D341Med (cell line): Measurements from ENCODE around the gene SLC29A4.
"Not testable (repeated sequence)": the region's sequence is repeated elsewhere in the genome, so short reads cannot be mapped to it uniquely, and the experiment has no call there.

Experiments
- DNase-seq: peaks from one replicate; pipeline ENCODE4 v3.0.0; 2012; ENCODE audit warnings: low spot score

Gene SLC29A4

DNA sequence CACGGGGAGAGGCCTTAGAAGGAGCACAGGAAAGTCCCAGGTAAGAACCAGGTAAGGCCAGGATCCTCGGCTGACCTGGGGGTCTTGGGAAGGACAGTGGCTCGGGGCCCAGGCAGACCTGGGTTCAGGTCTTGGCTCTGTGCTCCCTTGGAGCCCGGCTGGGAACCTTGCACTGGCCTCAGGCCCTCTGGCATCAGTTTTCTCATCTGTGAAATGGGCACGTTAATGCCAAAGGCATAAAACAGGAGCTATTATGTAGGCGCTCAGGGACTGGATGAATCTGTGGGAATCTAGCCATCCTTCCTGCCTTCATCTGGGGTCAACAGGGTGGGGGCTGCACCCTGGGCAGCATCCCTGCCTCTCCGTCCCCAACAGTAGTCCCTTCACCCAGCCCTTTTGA lies 8.3 kb upstream of the SLC29A4 start:
- no peak for DNase-seq

GRCh38 chr7:5274985-5275431 lies 7.7 kb upstream of the SLC29A4 start:
- DNase-seq: peak; percentile 62

GRCh38 chr7:5275510-5275909 lies 7.2 kb upstream of the SLC29A4 start:
- not testable (repeated sequence) for DNase-seq

DNA sequence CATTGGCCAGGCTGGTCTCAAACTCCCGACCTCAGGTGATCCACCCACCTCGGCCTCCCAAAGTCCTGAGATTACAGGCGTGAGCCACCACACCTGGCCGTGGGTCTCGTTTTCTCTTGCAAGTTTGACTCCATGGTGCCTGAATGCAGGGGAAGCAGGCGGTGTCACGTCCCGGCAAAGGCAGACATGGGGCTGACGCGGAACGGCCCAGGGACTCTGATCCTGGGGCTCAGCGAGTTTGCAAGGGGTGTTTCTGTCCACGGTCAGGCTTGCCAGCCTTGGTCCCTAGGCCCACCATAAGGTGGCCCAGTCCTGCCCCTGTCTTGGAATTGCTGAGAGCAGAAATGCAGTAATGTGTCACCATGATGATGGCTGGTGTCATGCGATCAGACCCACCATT lies 6.6 kb upstream of the SLC29A4 start:
- peak; percentile 37 for DNase-seq

DNA sequence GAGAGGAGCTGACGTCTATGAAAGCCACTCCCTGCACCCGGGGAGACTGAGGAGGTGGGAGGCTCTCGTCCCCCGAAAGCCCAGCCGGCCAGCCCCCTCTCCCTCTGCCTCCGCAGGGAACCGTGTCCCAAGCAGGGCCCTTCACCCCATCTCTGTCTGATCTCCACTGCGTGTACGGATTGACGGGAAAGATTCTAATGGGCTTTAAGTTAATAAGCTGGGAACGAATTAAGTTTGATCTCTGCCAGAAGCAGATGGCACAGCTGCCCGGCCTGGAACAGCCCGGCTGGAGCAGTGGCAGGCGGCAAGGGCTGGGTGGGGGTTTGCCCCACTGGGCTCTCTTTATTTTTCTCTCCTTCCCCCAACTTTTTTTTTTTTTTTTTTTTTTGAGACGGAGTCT lies 6.1 kb upstream of the SLC29A4 start:
- peak; percentile 81 for DNase-seq

- DNase-seq: no peak
Measured at GRCh38 chr7:5278766-5279165, 4.0 kb upstream of the SLC29A4 start.

- DNase-seq: no peak
Measured at GRCh38 chr7:5279734-5280133, 3.0 kb upstream of the SLC29A4 start.

DNA sequence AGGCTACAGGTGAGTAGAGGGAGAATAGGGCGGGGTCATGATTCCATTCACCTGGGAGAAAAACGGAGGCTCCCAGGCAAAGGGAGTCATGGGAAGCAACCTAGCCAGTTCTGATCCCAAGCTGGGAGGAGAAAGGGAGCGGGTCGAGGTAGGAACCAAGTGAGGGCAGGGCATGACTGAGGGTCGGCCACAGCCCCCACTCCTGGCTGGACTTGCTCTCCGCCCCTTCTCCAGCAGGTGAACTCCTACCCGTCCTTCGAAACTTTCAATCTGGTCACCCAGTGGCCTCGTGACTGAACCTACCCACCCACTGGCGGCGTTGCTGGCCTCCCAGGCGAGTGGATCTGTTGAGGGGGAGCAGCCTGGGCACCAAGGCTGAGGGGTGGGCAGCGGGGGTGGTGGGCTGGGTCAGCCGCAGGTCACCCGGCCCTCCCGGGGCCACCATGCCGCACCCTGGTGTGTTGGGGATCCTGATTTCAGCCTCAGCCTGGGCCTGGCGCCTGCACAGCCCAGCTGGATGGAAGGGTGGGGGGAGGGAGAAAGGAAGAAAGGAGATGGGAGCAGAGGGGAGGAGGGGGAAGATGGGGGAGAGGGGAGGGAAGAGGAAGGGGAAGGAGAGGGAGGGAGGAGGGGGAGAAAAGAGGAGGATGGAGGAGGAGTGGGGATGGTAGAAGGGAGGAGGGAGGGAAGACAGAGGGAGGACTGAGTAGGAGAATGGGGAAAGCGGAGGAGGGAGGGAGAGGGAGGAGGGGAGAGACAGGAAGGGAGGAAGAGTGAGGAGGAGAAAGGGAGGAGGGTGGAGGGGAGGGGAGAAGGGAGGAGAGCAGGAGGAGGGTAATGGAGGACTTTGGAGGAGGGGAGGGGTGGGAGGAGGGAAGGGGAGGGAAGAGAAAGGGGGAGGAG lies 894 bp upstream of the SLC29A4 start:
- DNase-seq: not testable (repeated sequence)

- DNase-seq: no peak
Measured at GRCh38 chr7:5283421-5284303, 919 bp downstream of the SLC29A4 start.

- DNase-seq: peak; percentile 86
Measured at GRCh38 chr7:5284304-5285281, 1.9 kb downstream of the SLC29A4 start.

- no peak for DNase-seq
Measured at GRCh38 chr7:5286933-5287332, 4.2 kb downstream of the SLC29A4 start.

GRCh38 chr7:5287373-5287772 lies 4.6 kb downstream of the SLC29A4 start:
- not testable (repeated sequence) for DNase-seq

- no peak for DNase-seq
Measured at GRCh38 chr7:5287802-5288201, 5.1 kb downstream of the SLC29A4 start.

GRCh38 chr7:5288560-5288959 lies 5.8 kb downstream of the SLC29A4 start:
- not testable (repeated sequence) for DNase-seq

- DNase-seq: no peak
Measured at GRCh38 chr7:5289355-5289754, 6.6 kb downstream of the SLC29A4 start.

DNA sequence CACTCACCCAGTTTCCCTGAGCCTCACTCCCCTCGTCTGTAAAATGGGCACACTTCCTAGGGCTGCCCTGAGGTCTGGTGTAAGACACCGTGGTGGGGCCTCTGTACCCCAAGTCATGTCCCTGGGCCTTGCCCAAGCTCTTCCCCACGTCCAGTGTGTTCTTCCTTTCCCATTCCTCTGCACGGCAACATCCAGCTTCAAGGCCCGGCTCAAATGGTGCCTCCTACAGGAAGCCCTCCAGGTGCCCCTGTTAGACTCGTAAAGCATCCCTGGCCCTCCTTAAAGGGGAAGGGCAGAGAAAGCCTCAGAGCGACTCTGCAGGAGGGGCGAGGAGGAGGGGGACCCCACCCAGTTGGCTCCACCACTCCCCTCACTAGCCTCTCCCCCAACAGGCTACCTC lies 8.6 kb downstream of the SLC29A4 start:
- DNase-seq: no peak

GRCh38 chr7:5291711-5292335 lies 9.1 kb downstream of the SLC29A4 start:
- DNase-seq: not testable (repeated sequence)

DNA sequence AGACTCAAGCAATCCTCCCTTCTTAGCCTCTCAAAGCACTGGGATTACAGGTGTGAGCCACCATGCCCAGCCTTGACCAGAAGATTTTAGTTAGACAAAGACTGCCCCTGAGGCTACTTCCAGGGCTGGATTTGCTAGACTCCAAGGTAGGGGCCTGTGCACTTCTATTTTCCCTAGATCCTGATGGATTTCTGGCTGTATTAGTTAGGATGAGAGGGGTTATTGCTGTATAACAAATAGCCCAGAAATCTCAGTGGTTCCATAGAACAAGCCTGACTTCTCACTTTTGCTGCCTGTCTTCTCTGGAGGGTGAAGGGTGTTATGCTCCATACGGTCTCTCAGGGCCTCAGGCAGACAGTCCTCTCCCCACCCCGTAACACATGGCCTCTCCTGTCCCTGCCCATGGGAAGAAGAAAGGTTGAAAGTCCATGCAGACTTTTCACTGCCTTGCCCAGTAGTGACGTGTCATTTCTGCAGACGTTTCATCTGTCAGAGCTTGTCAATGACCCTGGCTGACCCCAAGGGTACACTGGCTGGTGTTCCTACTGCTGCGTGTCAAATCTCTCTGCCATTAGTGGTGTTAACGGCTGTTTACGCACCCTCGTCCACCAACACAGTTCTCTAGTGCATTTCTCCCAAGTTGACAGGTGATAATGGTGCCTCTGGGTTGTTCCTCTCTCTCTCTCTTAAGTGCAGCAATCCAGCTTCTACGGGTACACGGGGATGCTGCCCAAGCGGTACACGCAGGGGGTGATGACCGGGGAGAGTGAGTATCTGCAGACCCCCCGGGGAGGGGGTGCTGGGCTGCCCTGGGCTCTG lies 11.6 kb downstream of the SLC29A4 start:
- DNase-seq: no peak

DNA sequence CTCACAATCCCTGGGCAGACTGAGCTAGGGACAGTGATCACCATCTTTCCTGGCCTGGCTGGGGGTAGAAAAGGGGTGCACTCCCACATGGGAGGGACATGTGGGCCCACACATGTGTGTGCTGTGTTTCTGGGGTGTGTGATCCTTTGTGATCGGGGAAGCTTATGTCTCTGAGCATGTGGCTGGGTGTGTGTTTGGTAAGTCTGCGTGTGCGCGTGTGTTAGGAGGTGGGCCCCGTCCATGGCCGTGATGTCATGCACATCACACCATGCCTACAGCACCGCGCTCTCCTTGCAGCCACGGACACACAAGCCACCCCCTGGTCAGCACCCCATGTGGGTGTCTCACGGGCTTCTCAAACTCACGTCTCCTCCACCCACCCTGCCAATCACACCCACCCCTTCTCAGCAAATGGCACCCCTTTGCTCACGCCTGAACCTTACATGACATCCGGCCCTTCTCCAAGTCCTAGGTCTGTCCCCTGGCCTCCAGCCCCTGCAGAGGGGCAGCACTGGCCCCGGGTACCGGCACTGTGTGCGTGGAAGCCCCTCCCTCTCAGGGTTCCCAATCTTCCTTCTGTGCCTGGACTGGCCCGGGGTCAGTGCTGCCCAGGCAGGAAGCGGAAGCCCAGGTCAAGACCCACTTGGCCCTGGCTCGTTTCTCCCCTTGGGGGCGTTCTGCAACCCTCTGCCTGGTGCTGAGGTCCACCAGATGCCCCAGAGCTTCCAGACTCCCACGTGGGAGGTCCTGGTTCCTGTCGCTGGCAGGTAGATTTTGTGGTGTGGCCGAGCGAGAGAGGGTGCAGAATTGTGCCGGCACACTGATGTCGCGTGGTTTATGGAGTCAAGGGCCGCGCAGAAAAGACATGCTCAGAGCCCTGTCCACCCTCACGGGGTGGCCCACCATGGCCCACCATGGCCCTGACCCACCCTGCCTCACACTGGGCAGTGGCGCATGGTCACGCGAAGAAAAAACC lies 12.6 kb downstream of the SLC29A4 start:
- no peak for DNase-seq
